Measurements from ENCODE around the gene LZIC.

DNA sequence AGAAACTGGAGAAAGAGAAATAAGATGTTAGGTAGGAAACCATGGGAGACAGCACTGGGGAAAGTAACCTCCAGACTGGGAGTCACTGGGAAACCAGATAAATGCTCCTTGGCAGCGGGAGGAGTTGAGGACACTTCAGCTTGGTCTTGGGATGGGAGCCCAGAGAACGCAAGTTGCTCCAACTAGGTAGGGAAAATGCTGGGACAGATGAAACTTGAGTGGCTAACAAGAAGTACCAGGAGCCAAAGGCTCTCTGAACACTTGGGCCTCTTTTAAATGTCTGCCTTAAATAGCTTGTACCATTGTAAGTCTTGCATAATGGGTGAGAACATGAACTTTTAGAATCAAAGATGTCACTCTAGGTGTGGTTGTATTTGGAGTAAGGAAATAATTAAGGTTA, 3.1 kb upstream of the LZIC start:
- TF ChIP-seq CTCF (IDR thresholded peaks at IDR 0.05; ENCODE audit: insufficient read depth, low read depth, low read length), result no peak
- no peak for TF ChIP-seq EZH2 (IDR thresholded peaks at IDR 0.05; ENCODE audit: insufficient read depth, low read length)
